Progenitor cell of endocrine pancreas (in vitro differentiated cells): ENCODE results near the gene PON1. TPM values are rescaled to one million over a fixed set of nuclear protein-coding genes. Genes with fewer than 3 reads are reported as not detected.

Source experiments
- DNase-seq: peaks from one replicate; pipeline ENCODE4 v3.0.0; 2021; ENCODE audit warnings: low spot score; ENCODE audit not compliant: unreplicated experiment
- H3K27ac Mint-ChIP-seq: 2 replicates; pipeline ENCODE4 v1.8.0; 2021; ENCODE audit warnings: mild to moderate bottlenecking, moderate library complexity, mixed read lengths
- H3K27me3 Mint-ChIP-seq: 2 replicates; pipeline ENCODE4 v1.8.0; 2021; ENCODE audit warnings: mixed read lengths
- H3K36me3 Mint-ChIP-seq: 2 replicates; pipeline ENCODE4 v1.8.0; 2022; ENCODE audit warnings: mixed read lengths; ENCODE audit not compliant: insufficient read depth
- H3K4me1 Mint-ChIP-seq: 2 replicates; pipeline ENCODE4 v1.8.0; 2021; ENCODE audit warnings: low read depth, mixed read lengths
- H3K4me3 Mint-ChIP-seq: 2 replicates; pipeline ENCODE4 v1.8.0; 2021; ENCODE audit warnings: low read depth, mild to moderate bottlenecking, moderate library complexity, mixed read lengths
- H3K9me3 Mint-ChIP-seq: 2 replicates; pipeline ENCODE4 v1.8.0; 2021; ENCODE audit warnings: low read depth, mixed read lengths
- long read RNA-seq: library from polyadenylated mRNA; unstranded; transcript quantifications from one replicate; pipeline ENCODE4 v2.0.0, GENCODE V29; 2020
- total RNA-seq: library from RNA; stranded (reverse); gene quantifications from 2 replicates; pipeline ENCODE4 v1.2.1, GENCODE V29; 2021
- TF ChIP-seq, protein P1 (sequence below): fragments of 200-600 bp; sonication (generic); IDR thresholded peaks from one replicate; pipeline ENCODE4 v1.5.0; 2021; ENCODE audit warnings: antibody characterized with exemption, mild to moderate bottlenecking; ENCODE audit not compliant: unreplicated experiment

PON1 gene
- total RNA-seq, result 0.91 and 2.3 TPM in 2 replicates
- long read RNA-seq, partial matches to known transcripts, result 9 of 10 reads
- long read RNA-seq, other reads (novel, unspliced or antisense), result 1 of 10 reads

GRCh38 chr7:95324431-95324830 is at the start of gene PON1:
Gene PON1, minus strand, starts transcription at chr7:95324532. Its CDS starts 57 bp downstream, at chr7:95324475.
- TF ChIP-seq, protein P1, sequence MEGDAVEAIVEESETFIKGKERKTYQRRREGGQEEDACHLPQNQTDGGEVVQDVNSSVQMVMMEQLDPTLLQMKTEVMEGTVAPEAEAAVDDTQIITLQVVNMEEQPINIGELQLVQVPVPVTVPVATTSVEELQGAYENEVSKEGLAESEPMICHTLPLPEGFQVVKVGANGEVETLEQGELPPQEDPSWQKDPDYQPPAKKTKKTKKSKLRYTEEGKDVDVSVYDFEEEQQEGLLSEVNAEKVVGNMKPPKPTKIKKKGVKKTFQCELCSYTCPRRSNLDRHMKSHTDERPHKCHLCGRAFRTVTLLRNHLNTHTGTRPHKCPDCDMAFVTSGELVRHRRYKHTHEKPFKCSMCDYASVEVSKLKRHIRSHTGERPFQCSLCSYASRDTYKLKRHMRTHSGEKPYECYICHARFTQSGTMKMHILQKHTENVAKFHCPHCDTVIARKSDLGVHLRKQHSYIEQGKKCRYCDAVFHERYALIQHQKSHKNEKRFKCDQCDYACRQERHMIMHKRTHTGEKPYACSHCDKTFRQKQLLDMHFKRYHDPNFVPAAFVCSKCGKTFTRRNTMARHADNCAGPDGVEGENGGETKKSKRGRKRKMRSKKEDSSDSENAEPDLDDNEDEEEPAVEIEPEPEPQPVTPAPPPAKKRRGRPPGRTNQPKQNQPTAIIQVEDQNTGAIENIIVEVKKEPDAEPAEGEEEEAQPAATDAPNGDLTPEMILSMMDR, result no peak
- H3K4me3 Mint-ChIP-seq, result peak within 1 kb of the TSS; percentile 59
- H3K9me3 Mint-ChIP-seq, result peaks cover 3% of the 10 kb centered on the region
- H3K4me1 Mint-ChIP-seq, result no peaks in the 10 kb centered on the region
- H3K27ac Mint-ChIP-seq, result peak within 1 kb of the TSS; percentile 29
- peak; percentile 14 for DNase-seq
- no peaks in the 10 kb centered on the region for H3K36me3 Mint-ChIP-seq
- peaks cover 21% of the 10 kb centered on the region for H3K27me3 Mint-ChIP-seq

DNA sequence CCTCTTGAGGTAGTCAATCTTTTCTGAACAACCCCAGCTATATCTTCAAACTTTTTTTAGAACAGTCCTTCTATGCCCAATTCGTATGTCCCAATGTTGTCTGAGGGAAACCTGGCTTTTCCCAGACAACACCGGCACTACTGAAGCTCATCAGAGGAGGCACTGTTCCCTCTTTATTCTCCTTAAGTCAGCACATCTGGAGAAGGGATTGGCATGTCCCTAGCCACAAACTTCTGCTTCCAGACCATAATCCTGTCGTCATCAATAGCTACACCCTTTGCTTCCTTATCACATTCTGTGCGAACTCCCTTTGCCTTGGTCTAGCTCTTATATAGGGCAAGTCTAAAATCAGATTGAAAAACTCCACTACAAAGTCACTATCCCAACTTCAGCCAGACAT is 49.0 kb upstream of the PON1 start:
- Mint-ChIP-seq H3K4me3 (no peak overlapping the region), H3K27me3 (no peaks in the 10 kb centered on the region), H3K4me1 (peaks cover 1% of the 10 kb centered on the region), H3K36me3 (no peaks in the 10 kb centered on the region), H3K27ac (no peak overlapping the region), H3K9me3 (peaks cover 4% of the 10 kb centered on the region)
- no peak for DNase-seq
- TF ChIP-seq, protein P1, result no peak

GRCh38 chr7:95368235-95368634 is 43.9 kb upstream of the PON1 start:
- Mint-ChIP-seq H3K9me3 (no peaks in the 10 kb centered on the region), H3K27me3 (no peaks in the 10 kb centered on the region), H3K36me3 (no peaks in the 10 kb centered on the region), H3K27ac (no peak overlapping the region), H3K4me1 (no peaks in the 10 kb centered on the region), H3K4me3 (no peak overlapping the region)
- TF ChIP-seq, protein P1, result no peak
- no peak for DNase-seq

DNA sequence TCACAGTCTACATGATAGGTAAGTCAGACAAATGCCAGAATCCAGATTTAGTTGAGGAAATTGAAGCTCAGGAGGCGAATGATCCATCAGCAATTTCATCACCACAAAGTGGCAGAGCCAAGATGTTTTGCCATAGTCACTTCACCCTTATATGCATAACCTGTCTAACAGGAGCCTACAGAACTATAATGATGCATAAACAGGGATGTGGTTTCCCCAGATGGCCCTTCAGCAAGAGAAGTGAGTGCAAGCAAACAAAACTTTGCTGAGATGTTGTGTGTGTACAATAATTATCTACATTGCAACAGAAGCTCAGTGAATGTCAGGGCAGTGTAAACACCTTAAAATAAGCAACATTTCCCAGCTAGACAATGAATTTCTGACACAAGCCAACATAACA is 43.3 kb upstream of the PON1 start:
- no peaks in the 10 kb centered on the region for H3K9me3 Mint-ChIP-seq
- H3K4me1 Mint-ChIP-seq, result no peaks in the 10 kb centered on the region
- TF ChIP-seq, protein P1, result no peak
- H3K36me3 Mint-ChIP-seq, result no peaks in the 10 kb centered on the region
- H3K27ac Mint-ChIP-seq, result no peak overlapping the region
- H3K4me3 Mint-ChIP-seq, result no peak overlapping the region
- no peaks in the 10 kb centered on the region for H3K27me3 Mint-ChIP-seq
- no peak for DNase-seq

DNA sequence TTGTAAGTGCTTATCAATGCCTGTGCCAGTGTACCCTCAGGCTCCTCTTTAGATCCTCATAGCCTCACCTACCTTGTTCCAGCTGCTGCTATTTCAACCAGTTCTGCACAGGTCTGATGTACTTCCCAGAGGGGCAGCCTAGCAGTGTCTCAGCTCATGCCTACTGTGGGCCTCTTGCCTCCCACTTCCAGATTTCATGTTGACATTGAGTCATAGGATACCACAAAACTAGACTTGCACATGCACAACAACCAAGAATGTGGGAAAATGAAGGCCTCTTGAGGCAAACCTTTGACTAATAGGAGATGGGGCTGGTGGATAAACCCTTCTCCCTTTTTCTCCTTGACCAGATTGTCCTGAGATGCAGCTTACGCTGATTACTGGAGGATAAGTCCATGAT is 40.8 kb upstream of the PON1 start:
- Mint-ChIP-seq H3K4me3 (no peak overlapping the region), H3K9me3 (no peaks in the 10 kb centered on the region), H3K36me3 (no peaks in the 10 kb centered on the region), H3K27me3 (no peaks in the 10 kb centered on the region), H3K27ac (no peak overlapping the region), H3K4me1 (no peaks in the 10 kb centered on the region)
- TF ChIP-seq, protein P1, result no peak
- DNase-seq, result no peak
